ENCODE results near the gene C13orf46. TPM values are rescaled to one million over a fixed set of nuclear protein-coding genes. Genes with fewer than 3 reads are reported as not detected.

C13orf46 gene
- total RNA-seq, 2 donors from 2014 or later = 28.8 to 38.6 TPM

DNA sequence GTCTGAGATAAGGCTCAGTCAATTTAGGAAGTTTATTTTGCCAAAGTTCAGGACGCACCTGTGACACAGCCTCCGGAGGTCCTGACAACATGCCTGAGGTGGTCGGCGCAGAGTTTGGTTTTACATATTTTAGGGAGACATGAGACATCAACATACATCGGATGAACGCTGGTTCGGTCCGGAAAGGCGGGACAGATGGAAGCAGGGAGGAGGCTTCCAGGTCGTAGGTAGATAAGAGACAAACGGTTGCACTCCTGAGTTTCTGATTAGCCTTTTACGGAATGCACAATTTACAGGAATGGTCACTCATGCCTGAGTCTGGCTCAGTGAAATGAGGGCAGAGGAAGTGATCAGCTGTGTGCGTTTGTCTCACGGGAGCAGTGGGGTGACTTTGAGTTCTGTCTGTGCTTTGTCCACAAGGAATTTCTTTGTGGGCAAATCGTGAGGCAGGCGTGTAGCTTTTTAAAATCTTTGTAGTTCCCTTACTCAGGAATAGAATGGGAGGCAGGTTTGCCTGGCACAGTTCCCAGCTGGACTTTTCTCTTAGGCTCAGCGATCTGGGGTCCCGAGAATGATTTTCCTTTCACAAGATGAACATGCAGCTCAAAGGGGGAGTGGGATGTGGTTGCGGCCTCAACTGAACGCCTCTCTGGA, 36.2 kb downstream of the C13orf46 start:
- Histone ChIP-seq H3K27ac (no peak overlapping the region), H3K4me3 (no peak overlapping the region), H3K27me3 (no peaks in the 10 kb centered on the region), H3K4me1 (peaks cover 14% of the 10 kb centered on the region), H3K36me3 (replicated peaks in 1 of 2; ENCODE audit: insufficient read depth in 1 of 2, low read depth in 2 of 2) (no peaks in the 10 kb centered on the region), H3K9me3 (no peaks in the 10 kb centered on the region)
- ATAC-seq (no peak), DNase-seq (no peak)
- 58% methylated on average over 20 of the region's 20 CpGs for WGBS, 2 donors
- intact Hi-C loops (cut with DNase I) = no loop called here
- TF ChIP-seq, protein P1, sequence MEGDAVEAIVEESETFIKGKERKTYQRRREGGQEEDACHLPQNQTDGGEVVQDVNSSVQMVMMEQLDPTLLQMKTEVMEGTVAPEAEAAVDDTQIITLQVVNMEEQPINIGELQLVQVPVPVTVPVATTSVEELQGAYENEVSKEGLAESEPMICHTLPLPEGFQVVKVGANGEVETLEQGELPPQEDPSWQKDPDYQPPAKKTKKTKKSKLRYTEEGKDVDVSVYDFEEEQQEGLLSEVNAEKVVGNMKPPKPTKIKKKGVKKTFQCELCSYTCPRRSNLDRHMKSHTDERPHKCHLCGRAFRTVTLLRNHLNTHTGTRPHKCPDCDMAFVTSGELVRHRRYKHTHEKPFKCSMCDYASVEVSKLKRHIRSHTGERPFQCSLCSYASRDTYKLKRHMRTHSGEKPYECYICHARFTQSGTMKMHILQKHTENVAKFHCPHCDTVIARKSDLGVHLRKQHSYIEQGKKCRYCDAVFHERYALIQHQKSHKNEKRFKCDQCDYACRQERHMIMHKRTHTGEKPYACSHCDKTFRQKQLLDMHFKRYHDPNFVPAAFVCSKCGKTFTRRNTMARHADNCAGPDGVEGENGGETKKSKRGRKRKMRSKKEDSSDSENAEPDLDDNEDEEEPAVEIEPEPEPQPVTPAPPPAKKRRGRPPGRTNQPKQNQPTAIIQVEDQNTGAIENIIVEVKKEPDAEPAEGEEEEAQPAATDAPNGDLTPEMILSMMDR (IDR thresholded peaks at IDR 0.05) = no peak
- no peak for TF ChIP-seq POLR2A (IDR thresholded peaks at IDR 0.05)

DNA sequence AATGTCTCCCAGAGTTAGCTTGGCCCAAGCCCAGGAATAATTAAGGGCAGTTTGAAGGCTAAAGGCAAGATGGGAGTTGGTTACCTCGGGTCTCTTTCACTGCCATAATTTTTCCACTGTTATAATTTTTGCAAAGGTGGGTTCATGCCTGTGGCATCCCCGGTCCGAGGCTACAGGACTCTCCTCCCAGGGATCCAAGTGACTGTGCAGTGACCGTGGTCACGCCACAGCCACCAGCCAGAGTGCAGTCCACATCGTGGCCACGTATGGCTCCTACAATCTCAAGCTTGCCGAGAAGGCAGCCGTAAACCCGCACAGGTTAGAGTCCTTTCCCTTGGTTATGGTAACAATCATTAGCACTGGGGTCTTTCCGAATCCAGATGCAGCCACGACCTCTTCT, 36.8 kb downstream of the C13orf46 start:
- intact Hi-C loops (cut with DNase I) = no loop called here
- no peak for TF ChIP-seq POLR2A (IDR thresholded peaks at IDR 0.05)
- TF ChIP-seq, protein P1 (IDR thresholded peaks at IDR 0.05) = no peak
- Histone ChIP-seq H3K27me3 (no peaks in the 10 kb centered on the region), H3K27ac (no peak overlapping the region), H3K36me3 (replicated peaks in 1 of 2; ENCODE audit: insufficient read depth in 1 of 2, low read depth in 2 of 2) (no peaks in the 10 kb centered on the region), H3K4me1 (peaks cover 14% of the 10 kb centered on the region), H3K4me3 (no peak overlapping the region), H3K9me3 (no peaks in the 10 kb centered on the region)
- WGBS, 2 donors = 61 to 75% methylated on average over 11 to 12 of the region's 12 CpGs
- ATAC-seq (no peak), DNase-seq (no peak)

DNA sequence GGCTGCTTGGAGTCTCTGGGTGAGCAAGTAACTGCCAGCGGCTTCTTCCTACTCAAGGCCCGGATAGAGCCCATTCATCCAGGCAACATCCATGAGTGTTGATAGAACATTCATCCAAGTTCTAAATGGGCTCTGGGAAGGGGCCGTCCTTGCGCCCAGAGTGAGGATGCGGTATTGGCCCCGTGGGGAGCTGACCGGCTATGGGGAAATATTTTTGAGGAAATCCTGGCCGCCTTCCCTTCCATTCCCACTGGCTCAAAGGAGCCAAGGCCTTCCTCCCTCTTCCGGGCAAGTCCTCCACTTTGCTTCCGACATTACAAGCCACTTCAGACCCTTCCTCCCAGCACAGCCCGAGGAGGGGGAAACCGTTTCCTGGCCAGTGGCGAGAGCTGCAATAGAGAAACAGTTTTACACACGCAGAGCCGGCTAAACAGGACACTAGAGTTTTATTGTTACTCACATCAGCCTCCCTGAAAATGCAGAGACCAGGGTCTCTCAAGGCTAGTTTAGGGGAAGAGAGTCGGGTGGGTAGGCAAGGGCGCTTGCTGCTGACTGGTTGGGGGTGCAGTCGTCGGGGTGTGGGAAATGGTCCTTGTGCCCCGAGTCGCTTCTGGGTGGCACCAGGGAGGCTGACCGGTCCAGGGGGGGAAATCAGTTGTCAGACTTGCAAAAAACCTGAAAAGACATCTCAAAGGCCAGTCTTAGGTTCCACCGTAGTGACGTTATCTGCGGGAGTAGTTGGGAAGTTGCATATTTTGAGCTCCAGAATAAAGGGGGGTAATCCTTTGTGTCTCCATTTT, 37.5 kb downstream of the C13orf46 start:
- WGBS, 2 donors = 80 to 87% methylated on average over 23 to 25 of the region's 25 CpGs
- DNase-seq = peak in 1 of 4 donors; percentile 10
- no peak for ATAC-seq

DNA sequence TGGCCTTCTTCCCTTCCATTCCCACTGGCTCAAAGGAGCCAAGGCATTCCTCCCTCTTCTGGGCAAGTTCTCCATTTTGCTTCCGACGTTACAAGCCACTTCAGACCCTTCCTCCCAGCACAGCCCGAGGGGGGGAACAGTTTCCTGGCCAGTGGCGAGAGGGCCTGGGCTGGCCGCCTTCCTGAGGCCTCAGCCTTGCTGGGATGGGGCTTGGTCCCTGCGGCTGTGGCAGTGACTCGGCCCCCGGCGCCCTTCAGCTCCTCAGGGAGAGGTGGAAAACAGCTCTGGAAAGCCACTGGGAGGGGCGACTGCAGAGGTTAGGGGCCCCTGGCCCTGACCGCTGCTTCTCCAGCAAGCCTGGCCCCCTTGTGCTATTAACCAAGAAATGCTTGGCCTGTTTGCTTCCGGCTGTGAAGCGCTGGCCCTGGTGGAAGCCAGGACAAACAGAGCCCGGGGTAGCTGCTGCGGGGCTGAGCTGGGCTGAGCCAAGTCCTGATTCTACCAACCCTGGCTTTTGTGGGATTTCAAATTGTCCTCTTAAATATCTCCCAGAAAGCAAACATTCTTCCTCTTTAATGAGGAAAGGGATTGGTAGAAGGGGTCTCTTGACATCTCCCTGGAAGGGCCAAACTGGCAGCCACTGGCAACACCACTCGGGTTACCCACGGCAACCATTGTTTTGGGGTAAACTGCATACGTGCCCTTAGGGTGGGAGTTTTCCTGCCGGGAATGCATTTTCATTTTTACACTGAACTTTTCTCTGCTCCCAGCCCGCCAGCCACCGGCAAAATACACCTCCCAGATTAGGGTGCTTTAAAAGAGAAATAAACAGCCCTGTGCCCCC, 38.7 kb downstream of the C13orf46 start:
- H3K9me3 ChIP-seq = no peaks in the 10 kb centered on the region
- peak overlapping the region in 1 of 4 donors; percentile 16 for H3K27ac ChIP-seq
- peaks cover 14% of the 10 kb centered on the region for H3K4me1 ChIP-seq
- no peaks in the 10 kb centered on the region for H3K27me3 ChIP-seq
- ATAC-seq (no peak), DNase-seq (peak in 1 of 4 donors; percentile 10)
- TF ChIP-seq, protein P1 (IDR thresholded peaks at IDR 0.05) = no peak
- no peak for TF ChIP-seq POLR2A (IDR thresholded peaks at IDR 0.05)
- no peaks in the 10 kb centered on the region for H3K36me3 ChIP-seq (replicated peaks in 1 of 2; ENCODE audit: insufficient read depth in 1 of 2, low read depth in 2 of 2)
- H3K4me3 ChIP-seq = no peak overlapping the region
- 69 to 71% methylated on average over 13 to 21 of the region's 21 CpGs for WGBS, 2 donors
- intact Hi-C loops (cut with DNase I) = no loop called here

More for the DNA sequence above, 37.5 kb downstream of the C13orf46 start:
- Histone ChIP-seq H3K36me3 (replicated peaks in 1 of 2; ENCODE audit: insufficient read depth in 1 of 2, low read depth in 2 of 2) (no peaks in the 10 kb centered on the region), H3K4me1 (peaks cover 14% of the 10 kb centered on the region), H3K27ac (no peak overlapping the region), H3K27me3 (no peaks in the 10 kb centered on the region), H3K4me3 (no peak overlapping the region), H3K9me3 (no peaks in the 10 kb centered on the region)
- intact Hi-C loops (cut with DNase I) = no loop called here
- no peak for TF ChIP-seq POLR2A (IDR thresholded peaks at IDR 0.05)
- TF ChIP-seq, protein P1 (IDR thresholded peaks at IDR 0.05) = no peak

Measured in body of pancreas (tissue), 4 donors.